Raji (cell line): ENCODE data around the gene PTP4A2.

Experiments used
- POLR2A ChIP-seq: IDR thresholded peaks from 2 replicates; pipeline ENCODE4 v1.6.1; 2011; ENCODE audit warnings: low read depth, low read length, control low read depth; ENCODE audit not compliant: insufficient read depth

Gene PTP4A2

GRCh38 chr1:31955917-31956736 lies 18.0 kb upstream of the PTP4A2 start:
- TF ChIP-seq POLR2A, result no peak

- TF ChIP-seq POLR2A, result no peak
These were observed 16.6 kb upstream of the PTP4A2 start for GRCh38 chr1:31954607-31955283.

- no peak for TF ChIP-seq POLR2A
These were observed 14.7 kb upstream of the PTP4A2 start for GRCh38 chr1:31952825-31953220.

GRCh38 chr1:31951276-31951675 lies 13.1 kb upstream of the PTP4A2 start:
- TF ChIP-seq POLR2A, result no peak

GRCh38 chr1:31949862-31950261 lies 11.7 kb upstream of the PTP4A2 start:
- TF ChIP-seq POLR2A, result no peak

- peak; percentile 81 for TF ChIP-seq POLR2A
These were observed 6.3 kb upstream of the PTP4A2 start for GRCh38 chr1:31944205-31945089.

- TF ChIP-seq POLR2A, result no peak
These were observed 5.5 kb upstream of the PTP4A2 start for GRCh38 chr1:31943546-31944184.

GRCh38 chr1:31939484-31940329 lies 1.5 kb upstream of the PTP4A2 start:
- TF ChIP-seq POLR2A, result no peak

- peak; percentile 55; the same call in 1 of the 2 replicates for TF ChIP-seq POLR2A
These were observed 626 bp downstream of the PTP4A2 start for GRCh38 chr1:31937300-31938183.

- no peak for TF ChIP-seq POLR2A
These were observed 1.2 kb downstream of the PTP4A2 start for GRCh38 chr1:31936981-31937299.

GRCh38 chr1:31936278-31936980 lies 1.7 kb downstream of the PTP4A2 start:
- no peak for TF ChIP-seq POLR2A

- TF ChIP-seq POLR2A, result no peak
These were observed 3.2 kb downstream of the PTP4A2 start for GRCh38 chr1:31934706-31935629.
